GM12878 (cell line): ENCODE data around the gene MUC16. TPM values are rescaled to one million over a fixed set of nuclear protein-coding genes. Genes with fewer than 3 reads are reported as not detected.

Experiments used
- ATAC-seq: fragments of 200-7000 bp; cut with Tn5 transposase; 3 replicates; pipeline ENCODE4 v1.9.1; 2020; ENCODE audit warnings: mild to moderate bottlenecking, moderate library complexity
- BruUV-seq: library from RNA; stranded (reverse); fragments of 400-500 nt; replicated peaks from 2 replicates; lab custom pipeline; 2021; lab: Mats Ljungman, UMichigan
- CTCF ChIA-PET: fragments of 300-600 bp; sonication (Branson Sonifier 250); formaldehyde crosslinking; extraction: SDS; loops from one replicate; lab custom pipeline; 2021; ENCODE audit warnings: inconsistent platforms; lab: Yijun Ruan, JAX
- POLR2A ChIA-PET: fragments of 350-600 bp; formaldehyde crosslinking; extraction: SDS; loops from one replicate; lab custom pipeline; 2021; ENCODE audit warnings: inconsistent platforms; lab: Charles Lee
- RAD21 ChIA-PET: fragments of 300-600 bp; sonication (Branson Sonifier 250); formaldehyde crosslinking; loops from one replicate; lab custom pipeline; 2023; ENCODE audit warnings: antibody characterized with exemption; ENCODE audit not compliant: unreplicated experiment; lab: Charles Lee
- SMC1A ChIA-PET: fragments of 300-600 bp; sonication (Branson Sonifier 250); formaldehyde crosslinking; loops from one replicate; lab custom pipeline; 2023; ENCODE audit not compliant: unreplicated experiment, uncharacterized antibody; lab: Charles Lee
- DNase-seq: peaks from one replicate; pipeline ENCODE4 v3.0.0-alpha.2; 2011; ENCODE audit warnings: low read depth, low spot score
- FAIRE-seq: peaks from 3 replicates; lab custom pipeline; 2011; peaks lifted over from hg19 to GRCh38; lab: Jason Lieb, UNC
- H2AFZ ChIP-seq: 2 replicates; pipeline ENCODE4 v1.6.0; 2011; ENCODE audit warnings: low read depth, low read length, control low read depth; ENCODE audit not compliant: control insufficient read depth
- H3K27ac ChIP-seq: 2 replicates; pipeline ENCODE4 v1.5.1; 2011; ENCODE audit warnings: control low read depth; ENCODE audit not compliant: control insufficient read depth, insufficient read depth
- H3K27me3 ChIP-seq, 2 experiments: replicated peaks in 1 of 2; 2 replicates each; pipeline versions ENCODE4 v1.6.0 to v1.6.1; 2011; ENCODE audit warnings: low read length in 1 of 2; ENCODE audit not compliant: control insufficient read depth in 2 of 2, insufficient read depth in 2 of 2
- H3K36me3 ChIP-seq, 2 experiments: 2 replicates each; pipeline ENCODE4 v1.5.1; 2011; ENCODE audit warnings: low read length in 1 of 2; ENCODE audit not compliant: control insufficient read depth in 2 of 2, insufficient read depth in 2 of 2
- H3K4me1 ChIP-seq: 2 replicates; pipeline ENCODE4 v1.6.1; 2011; ENCODE audit warnings: mild to moderate bottlenecking, low read length, moderate library complexity, mixed read lengths; ENCODE audit not compliant: control insufficient read depth, insufficient read depth
- H3K4me2 ChIP-seq: 2 replicates; pipeline ENCODE4 v1.6.0; 2011; ENCODE audit warnings: control low read depth; ENCODE audit not compliant: control insufficient read depth, insufficient read depth
- H3K4me3 ChIP-seq: fragments of 200-600 bp; sonication (generic); 2 replicates; pipeline ENCODE4 v1.5.1; 2016
- H3K79me2 ChIP-seq: 2 replicates; pipeline ENCODE4 v1.6.0; 2011; ENCODE audit warnings: low read length; ENCODE audit not compliant: control insufficient read depth, insufficient read depth
- H3K9ac ChIP-seq: 2 replicates; pipeline ENCODE4 v1.8.0; 2011; ENCODE audit warnings: low read length, control low read depth, mixed read lengths; ENCODE audit not compliant: control insufficient read depth, insufficient read depth
- H3K9me3 ChIP-seq: replicated peaks from 3 replicates; pipeline ENCODE4 v1.5.1; 2011; ENCODE audit warnings: mild to moderate bottlenecking, low read length; ENCODE audit not compliant: control insufficient read depth, insufficient read depth
- H4K20me1 ChIP-seq: 2 replicates; pipeline ENCODE4 v1.6.0; 2011; ENCODE audit not compliant: control insufficient read depth, insufficient read depth
- MEF2A ChIP-seq: IDR thresholded peaks from 2 replicates; pipeline ENCODE4 v1.6.1; 2011; ENCODE audit warnings: low read depth, mild to moderate bottlenecking, low read length, moderate library complexity; ENCODE audit not compliant: insufficient read depth
- RAD21 ChIP-seq: IDR thresholded peaks from 2 replicates; pipeline ENCODE4 v1.6.1; 2011; ENCODE audit warnings: mild to moderate bottlenecking, low read depth, low read length, moderate library complexity; ENCODE audit not compliant: insufficient read depth
- WGBS: methylation state at CpG from one replicate; pipeline ENCODE4 v1.1.6; 2016; ENCODE audit warnings: low lambda C conversion rate; ENCODE audit not compliant: insufficient replicate concordance, insufficient coverage; ENCODE audit errors: missing lambda C conversion rate; 5-methylcytosine and 5-hydroxymethylcytosine counted together
- in situ Hi-C: fragments of 300-500 bp; cut with MboI; formaldehyde crosslinking; loops from 9 replicates; pipeline ENCODE4 v1.14.3; 2018; ENCODE audit warnings: mixed read lengths
- intact Hi-C: fragments of 100-400 bp; cut with micrococcal nuclease; formaldehyde crosslinking; loops from one replicate; pipeline ENCODE4 v1.14.2; 2022; ENCODE audit not compliant: unreplicated experiment
- polyA plus RNA-seq, 11 experiments: library from polyadenylated mRNA; depleted of rRNA in 4 of 11; unstranded in 6 of 11; stranded (reverse) in 5 of 11; fragments of >200 nt; fragmentation: Nextera tagmentation in 4 of 11; fragmentation: Illumina TruSeq in 1 of 11; extraction: Ambion mirVana in 4 of 11; extraction: Trizol in 1 of 11; gene quantifications; 1 replicate in 1 of 11; 2 replicates in 10 of 11; pipeline versions ENCODE4 v1.2.1 to v1.2.3, GENCODE V29; 2011 to 2016; ENCODE audit warnings: inconsistent platforms in 2 of 11, missing spikeins in 2 of 11, low read depth in 1 of 11
- total RNA-seq, 4 experiments: library from RNA; depleted of rRNA in 3 of 4; stranded (reverse); fragments of >200 nt in 3 of 4; fragmentation: Illumina TruSeq in 1 of 4; extraction: Trizol in 1 of 4; gene quantifications; 2 replicates each; pipeline versions ENCODE4 v1.2.1 to v1.2.3, GENCODE V29; 2013 to 2021
- TF ChIP-seq, protein P1 (sequence below), 3 experiments: IDR thresholded peaks in 2 of 3; conservative IDR thresholded peaks in 1 of 3; 2 replicates each; pipeline ENCODE4 v1.5.1; 2011; ENCODE audit warnings: low read depth in 3 of 3, low read length in 3 of 3, mild to moderate bottlenecking in 3 of 3, control low read depth in 2 of 3, moderate library complexity in 2 of 3, inconsistent platforms in 1 of 3, mixed read lengths in 1 of 3; ENCODE audit not compliant: control insufficient read depth in 2 of 3, insufficient read depth in 1 of 3; ENCODE audit errors: extremely low read depth in 1 of 3
- TF ChIP-seq, protein P2 (sequence below): IDR thresholded peaks from 2 replicates; pipeline ENCODE4 v1.6.1; 2012; ENCODE audit warnings: low read depth, low read length, improper control_type of control experiment

Gene MUC16
- total and polyA plus RNA-seq, 10 of the 15 experiments (the other 5 are each of a cell fraction or from before 2014, with no cell fraction given), result under 0.01 TPM; not detected in 8

DNA sequence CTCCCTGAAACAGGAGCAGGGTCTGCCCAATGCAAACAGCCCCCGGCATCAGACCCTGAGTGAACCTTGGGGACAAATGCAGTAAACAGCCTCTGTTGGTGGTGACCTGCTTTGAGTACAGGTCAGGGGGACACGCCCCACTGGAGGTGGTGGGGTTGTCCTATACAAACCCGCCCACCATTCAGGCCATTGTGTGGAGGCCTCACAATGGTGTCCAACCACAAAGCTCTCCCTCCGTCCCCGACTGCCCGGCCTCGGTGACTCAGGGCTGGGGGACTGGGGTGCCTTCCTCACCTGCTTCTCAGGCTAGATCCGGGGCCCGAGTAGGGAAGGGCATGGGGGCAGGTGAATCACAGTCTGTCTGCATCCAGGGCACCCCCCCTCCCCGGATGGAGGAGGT is 1.5 kb downstream of the MUC16 start:
- CTCF ChIA-PET, result no interaction called here
- H3K27ac ChIP-seq, result no peak overlapping the region
- SMC1A ChIA-PET, result no interaction called here
- H4K20me1 ChIP-seq, result no peaks in the 10 kb centered on the region
- no peak for ATAC-seq
- RAD21 ChIA-PET, result no interaction called here
- intact Hi-C loops (no loop called here), in situ Hi-C loops (no loop called here)
- H3K9ac ChIP-seq, result no peak overlapping the region
- no peaks in the 10 kb centered on the region for H3K27me3 ChIP-seq
- H3K9me3 ChIP-seq, result no peaks in the 10 kb centered on the region; the same call in 2 of the 3 replicates
- no peaks in the 10 kb centered on the region for H3K36me3 ChIP-seq
- no peak overlapping the region for H3K4me3 ChIP-seq
- POLR2A ChIA-PET, result no interaction called here
- FAIRE-seq, result no peak
- DNase-seq, result no peak
- H3K79me2 ChIP-seq, result no peaks in the 10 kb centered on the region
- TF ChIP-seq RAD21 (no peak), MEF2A (no peak)
- TF ChIP-seq, protein P1, sequence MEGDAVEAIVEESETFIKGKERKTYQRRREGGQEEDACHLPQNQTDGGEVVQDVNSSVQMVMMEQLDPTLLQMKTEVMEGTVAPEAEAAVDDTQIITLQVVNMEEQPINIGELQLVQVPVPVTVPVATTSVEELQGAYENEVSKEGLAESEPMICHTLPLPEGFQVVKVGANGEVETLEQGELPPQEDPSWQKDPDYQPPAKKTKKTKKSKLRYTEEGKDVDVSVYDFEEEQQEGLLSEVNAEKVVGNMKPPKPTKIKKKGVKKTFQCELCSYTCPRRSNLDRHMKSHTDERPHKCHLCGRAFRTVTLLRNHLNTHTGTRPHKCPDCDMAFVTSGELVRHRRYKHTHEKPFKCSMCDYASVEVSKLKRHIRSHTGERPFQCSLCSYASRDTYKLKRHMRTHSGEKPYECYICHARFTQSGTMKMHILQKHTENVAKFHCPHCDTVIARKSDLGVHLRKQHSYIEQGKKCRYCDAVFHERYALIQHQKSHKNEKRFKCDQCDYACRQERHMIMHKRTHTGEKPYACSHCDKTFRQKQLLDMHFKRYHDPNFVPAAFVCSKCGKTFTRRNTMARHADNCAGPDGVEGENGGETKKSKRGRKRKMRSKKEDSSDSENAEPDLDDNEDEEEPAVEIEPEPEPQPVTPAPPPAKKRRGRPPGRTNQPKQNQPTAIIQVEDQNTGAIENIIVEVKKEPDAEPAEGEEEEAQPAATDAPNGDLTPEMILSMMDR (IDR thresholded peaks at IDR 0.05 in 2 of 3, conservative IDR thresholded peaks at IDR 0.05 in 1 of 3; ENCODE audit: control insufficient read depth in 2 of 3, extremely low read depth in 1 of 3, insufficient read depth in 1 of 3, low read depth in 3 of 3, low read length in 3 of 3), result no peak
- TF ChIP-seq, protein P2, sequence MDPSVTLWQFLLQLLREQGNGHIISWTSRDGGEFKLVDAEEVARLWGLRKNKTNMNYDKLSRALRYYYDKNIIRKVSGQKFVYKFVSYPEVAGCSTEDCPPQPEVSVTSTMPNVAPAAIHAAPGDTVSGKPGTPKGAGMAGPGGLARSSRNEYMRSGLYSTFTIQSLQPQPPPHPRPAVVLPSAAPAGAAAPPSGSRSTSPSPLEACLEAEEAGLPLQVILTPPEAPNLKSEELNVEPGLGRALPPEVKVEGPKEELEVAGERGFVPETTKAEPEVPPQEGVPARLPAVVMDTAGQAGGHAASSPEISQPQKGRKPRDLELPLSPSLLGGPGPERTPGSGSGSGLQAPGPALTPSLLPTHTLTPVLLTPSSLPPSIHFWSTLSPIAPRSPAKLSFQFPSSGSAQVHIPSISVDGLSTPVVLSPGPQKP, result no peak
- no TSS peak for BruUV-seq
- H3K4me1 ChIP-seq, result no peaks in the 10 kb centered on the region
- WGBS, result 29% methylated on average over 10 of the region's 10 CpGs
- H3K4me2 ChIP-seq, result no peak overlapping the region
- no peak overlapping the region for H2AFZ ChIP-seq
